ENCODE data around the gene ITGB1. TPM values are rescaled to one million over a fixed set of nuclear protein-coding genes. Genes with fewer than 3 reads are reported as not detected.
A peak's percentile ranks its signal among the peaks of the same experiment; 100 is the strongest.

ITGB1 gene
- total and polyA plus RNA-seq, 10 of the 15 experiments (the other 5 are each of a cell fraction or from before 2014, with no cell fraction given) = 2.8 to 20.7 (median 10.4) TPM

DNA sequence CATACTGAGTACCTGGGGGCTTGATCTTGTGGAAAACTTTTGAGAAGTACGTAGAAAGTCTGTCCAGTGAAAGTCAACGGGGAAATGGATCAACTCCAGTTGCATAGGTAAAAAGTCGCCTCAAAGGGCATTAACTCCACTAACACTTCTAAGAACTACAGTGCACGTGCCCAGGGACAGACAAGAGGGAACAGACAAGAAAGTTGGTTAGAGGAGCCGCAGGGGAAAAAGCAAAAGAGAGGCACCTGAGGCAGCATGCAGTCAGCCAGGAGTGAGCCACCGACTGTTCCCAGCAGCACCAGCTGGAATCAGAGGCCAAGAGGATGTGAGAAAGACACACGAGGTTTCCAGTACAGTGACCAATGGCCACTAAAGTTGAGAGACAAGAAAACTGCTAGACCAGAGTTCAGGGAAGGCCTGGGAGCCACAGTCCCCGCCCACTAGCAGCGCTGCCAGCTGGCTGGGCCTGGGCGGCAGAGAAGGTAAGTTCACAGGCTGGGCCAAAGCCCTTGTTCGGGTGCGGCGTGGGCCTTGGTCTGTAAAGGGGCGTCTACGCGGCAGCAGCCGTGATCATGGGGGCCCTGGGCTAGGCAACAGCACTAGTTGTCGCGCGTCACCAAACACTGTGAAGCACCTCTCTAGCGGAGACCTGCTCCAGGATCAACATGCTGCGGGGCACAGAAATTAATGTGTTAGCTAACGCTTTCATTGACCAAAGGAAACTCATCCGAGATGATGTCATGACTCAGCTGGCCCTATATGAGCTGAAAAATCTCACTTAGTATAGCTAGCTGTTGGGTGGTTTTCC is 14.0 kb downstream of the ITGB1 start:
- ATAC-seq (no peak; the same call in 2 of the 3 replicates), FAIRE-seq (no peak), DNase-seq (ENCODE audit: low read depth, low spot score) (no peak)
- no peaks in the 10 kb centered on the region for H4K20me1 ChIP-seq (ENCODE audit: control insufficient read depth, insufficient read depth)
- no peak overlapping the region for H3K9ac ChIP-seq (ENCODE audit: control insufficient read depth, insufficient read depth, low read length)
- no peak overlapping the region for H2AFZ ChIP-seq (ENCODE audit: control insufficient read depth, low read depth, low read length)
- 19% methylated on average over 24 of the region's 24 CpGs for WGBS (ENCODE audit: insufficient coverage, insufficient replicate concordance, low lambda C conversion rate, missing lambda C conversion rate)
- H3K79me2 ChIP-seq (ENCODE audit: control insufficient read depth, insufficient read depth, low read length) = peaks cover 41% of the 10 kb centered on the region
- peak overlapping the region; percentile 40; the same call in 1 of the 2 replicates for H3K27ac ChIP-seq (ENCODE audit: control insufficient read depth, insufficient read depth)
- peak overlapping the region; percentile 10; the same call in 1 of the 2 replicates for H3K4me2 ChIP-seq (ENCODE audit: control insufficient read depth, insufficient read depth)
- no TSS peak for BruUV-seq (replicated peaks)
- no peaks in the 10 kb centered on the region for H3K27me3 ChIP-seq (replicated peaks in 1 of 2; ENCODE audit: control insufficient read depth in 2 of 2, insufficient read depth in 2 of 2, low read length in 1 of 2)
- no peaks in the 10 kb centered on the region; a peak in 1 of 4 replicates for H3K36me3 ChIP-seq (ENCODE audit: control insufficient read depth in 2 of 2, insufficient read depth in 2 of 2, low read length in 1 of 2)
- ChIA-PET POLR2A (no interaction called here), SMC1A (ENCODE audit: uncharacterized antibody, unreplicated experiment) (interaction anchor here (1.0 kb wide), 1 partner anchor 12 kb away, joined by 3 read pairs; no protein-coding TSS in a partner anchor), RAD21 (ENCODE audit: unreplicated experiment) (no interaction called here), CTCF (no interaction called here)
- TF ChIP-seq BHLHE40 (IDR thresholded peaks at IDR 0.05; ENCODE audit: borderline replicate concordance in 1 of 2, low read depth in 2 of 2, low read length in 1 of 2) (no peak), ZNF384 (IDR thresholded peaks at IDR 0.05; ENCODE audit: borderline replicate concordance, low read depth, low read length) (no peak), IKZF2 (IDR thresholded peaks at IDR 0.05) (no peak), ZBTB33 (IDR thresholded peaks at IDR 0.05) (0 out of 2 replicates have a peak, but pooled peaks have one; percentile 7)
- intact Hi-C loops (cut with micrococcal nuclease; ENCODE audit: unreplicated experiment) = no loop called here
- in situ Hi-C loops (cut with MboI) = no loop called here
- H3K4me3 ChIP-seq = peak overlapping the region; percentile 8; the same call in 1 of the 2 replicates
- peaks cover 32% of the 10 kb centered on the region for H3K4me1 ChIP-seq (ENCODE audit: control insufficient read depth, insufficient read depth, low read length)
- H3K9me3 ChIP-seq (replicated peaks; ENCODE audit: control insufficient read depth, insufficient read depth, low read length) = no peaks in the 10 kb centered on the region; the same call in 2 of the 3 replicates
